Transverse colon (tissue), 4 donors: ENCODE measurements around the gene MEIOB. TPM values are rescaled to one million over a fixed set of nuclear protein-coding genes. Genes with fewer than 3 reads are reported as not detected.

Experiments used
- DNase-seq: peaks from one replicate; pipeline ENCODE4 v3.0.0-alpha.2; 2019
- H3K27ac ChIP-seq, 4 donors: fragments of 200-600 bp; sonication (generic); 2 replicates each; pipeline ENCODE4 v1.5.1; 2016 to 2018; ENCODE audit warnings: inconsistent platforms in 4 of 4
- H3K27me3 ChIP-seq: fragments of 200-600 bp; sonication (generic); 2 replicates; pipeline ENCODE4 v1.5.1; 2017; ENCODE audit warnings: inconsistent platforms
- H3K36me3 ChIP-seq, 4 donors: fragments of 200-600 bp; sonication (generic); 2 replicates each; pipeline ENCODE4 v1.5.1; 2017 to 2019; ENCODE audit warnings: inconsistent platforms in 4 of 4
- H3K4me1 ChIP-seq, 4 donors: fragments of 200-600 bp; sonication (generic); 2 replicates each; pipeline ENCODE4 v1.5.1; 2017 to 2020; ENCODE audit warnings: inconsistent platforms in 4 of 4
- H3K4me3 ChIP-seq, 4 donors: fragments of 200-600 bp; sonication (generic); 1 replicate in 1 of 4; 2 replicates in 3 of 4; pipeline versions ENCODE4 v1.5.1 to v1.6.1; 2017 to 2019; ENCODE audit warnings: inconsistent platforms in 4 of 4
- H3K9me3 ChIP-seq, 2 donors: fragments of 200-600 bp; sonication (generic); 2 replicates each; pipeline ENCODE4 v1.5.1; 2017 to 2019; ENCODE audit warnings: inconsistent platforms in 2 of 2
- EP300 ChIP-seq: sonication (generic); formaldehyde crosslinking; IDR thresholded peaks from one replicate; pipeline ENCODE4 v1.6.1; 2017; ENCODE audit warnings: antibody characterized with exemption, low read depth
- POLR2A ChIP-seq: fragments of 450-650 bp; IDR thresholded peaks from one replicate; pipeline ENCODE4 v1.6.1; 2016; ENCODE audit warnings: antibody characterized with exemption, mild to moderate bottlenecking, moderate library complexity
- POLR2AphosphoS5 ChIP-seq, 3 donors: sonication (generic); formaldehyde crosslinking; IDR thresholded peaks; one replicate each; pipeline ENCODE4 v1.6.1; 2016; ENCODE audit warnings: antibody characterized with exemption in 3 of 3
- WGBS, 2 donors: methylation state at CpG; one replicate each; pipeline ENCODE4 v1.1.5; 2018; ENCODE audit warnings: low coverage in 1 of 2; 5-methylcytosine and 5-hydroxymethylcytosine counted together
- in situ Hi-C, 4 donors: fragments of 200-750 bp; cut with MboI; loops; one replicate each; pipeline versions ENCODE4 v1.15.0 to v1.15.1; 2017; ENCODE audit warnings: low sequenced_read_pairs in 3 of 4, low pct_ligation_motif_present in 1 of 4, low pct_unique_long_range_greater_than_20kb in 1 of 4
- intact Hi-C: fragments of 100-400 bp; cut with DNase I; formaldehyde crosslinking; loops from one replicate; pipeline ENCODE4 v1.15.1; 2023; ENCODE audit warnings: low total_unique reads
- total RNA-seq, 4 donors: library from RNA; depleted of rRNA; stranded (reverse); fragments of >200 nt; gene quantifications; one replicate each; pipeline ENCODE4 v1.1.0, GENCODE V29; 2016
- TF ChIP-seq, protein P1 (sequence below), 5 experiments: fragments of 200-600 bp in 3 of 5; fragments of 450-650 bp in 2 of 5; sonication (generic) in 3 of 5; IDR thresholded peaks; 1 replicate in 2 of 5; 2 replicates in 3 of 5; pipeline ENCODE4 v1.5.1; 2016 to 2017; ENCODE audit warnings: antibody characterized with exemption in 5 of 5, inconsistent platforms in 3 of 5, mild to moderate bottlenecking in 2 of 5, moderate library complexity in 1 of 5

MEIOB gene
- total RNA-seq, 4 donors from 2014 or later: not detected

DNA sequence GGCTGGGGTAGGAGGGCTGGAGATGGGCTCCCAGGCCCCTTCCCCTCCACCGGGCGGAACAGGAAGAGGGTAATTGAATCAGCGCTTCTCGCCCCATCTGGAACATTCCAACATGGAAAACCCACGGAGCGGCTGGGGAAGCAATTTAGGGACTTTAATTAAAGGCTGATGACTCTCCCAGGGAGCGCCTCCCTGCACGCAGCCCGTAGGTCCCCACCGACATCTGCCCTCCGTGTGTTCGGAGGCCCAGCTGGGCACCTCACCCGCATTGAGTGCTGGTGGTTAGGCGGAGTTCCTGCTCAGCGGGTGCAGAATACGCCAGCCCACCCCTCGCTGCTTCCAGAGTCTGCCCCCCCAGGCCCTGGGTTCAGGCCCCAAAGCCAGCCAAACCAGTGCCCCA is 36.2 kb upstream of the MEIOB start:
- H3K4me1 ChIP-seq: peaks cover 0 to 19% (median 13%) of the 10 kb centered on the region in 4 donors
- no peak for DNase-seq
- H3K4me3 ChIP-seq: no peak overlapping the region
- H3K27me3 ChIP-seq: peaks cover 37% of the 10 kb centered on the region
- H3K36me3 ChIP-seq: no peaks in the 10 kb centered on the region
- 74% methylated on average over 17 of the region's 17 CpGs; no CpG with 5 or more reads in 1 of the 2 donors for WGBS, 2 donors
- TF ChIP-seq POLR2A (no peak), POLR2AphosphoS5 (IDR thresholded peaks at IDR 0.05) (no peak), EP300 (no peak)
- TF ChIP-seq, protein P1, sequence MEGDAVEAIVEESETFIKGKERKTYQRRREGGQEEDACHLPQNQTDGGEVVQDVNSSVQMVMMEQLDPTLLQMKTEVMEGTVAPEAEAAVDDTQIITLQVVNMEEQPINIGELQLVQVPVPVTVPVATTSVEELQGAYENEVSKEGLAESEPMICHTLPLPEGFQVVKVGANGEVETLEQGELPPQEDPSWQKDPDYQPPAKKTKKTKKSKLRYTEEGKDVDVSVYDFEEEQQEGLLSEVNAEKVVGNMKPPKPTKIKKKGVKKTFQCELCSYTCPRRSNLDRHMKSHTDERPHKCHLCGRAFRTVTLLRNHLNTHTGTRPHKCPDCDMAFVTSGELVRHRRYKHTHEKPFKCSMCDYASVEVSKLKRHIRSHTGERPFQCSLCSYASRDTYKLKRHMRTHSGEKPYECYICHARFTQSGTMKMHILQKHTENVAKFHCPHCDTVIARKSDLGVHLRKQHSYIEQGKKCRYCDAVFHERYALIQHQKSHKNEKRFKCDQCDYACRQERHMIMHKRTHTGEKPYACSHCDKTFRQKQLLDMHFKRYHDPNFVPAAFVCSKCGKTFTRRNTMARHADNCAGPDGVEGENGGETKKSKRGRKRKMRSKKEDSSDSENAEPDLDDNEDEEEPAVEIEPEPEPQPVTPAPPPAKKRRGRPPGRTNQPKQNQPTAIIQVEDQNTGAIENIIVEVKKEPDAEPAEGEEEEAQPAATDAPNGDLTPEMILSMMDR (IDR thresholded peaks at IDR 0.05): no peak
- intact Hi-C loops (no loop called here), in situ Hi-C loops (no loop called here)
- H3K27ac ChIP-seq: no peak overlapping the region
- no peaks in the 10 kb centered on the region for H3K9me3 ChIP-seq

DNA sequence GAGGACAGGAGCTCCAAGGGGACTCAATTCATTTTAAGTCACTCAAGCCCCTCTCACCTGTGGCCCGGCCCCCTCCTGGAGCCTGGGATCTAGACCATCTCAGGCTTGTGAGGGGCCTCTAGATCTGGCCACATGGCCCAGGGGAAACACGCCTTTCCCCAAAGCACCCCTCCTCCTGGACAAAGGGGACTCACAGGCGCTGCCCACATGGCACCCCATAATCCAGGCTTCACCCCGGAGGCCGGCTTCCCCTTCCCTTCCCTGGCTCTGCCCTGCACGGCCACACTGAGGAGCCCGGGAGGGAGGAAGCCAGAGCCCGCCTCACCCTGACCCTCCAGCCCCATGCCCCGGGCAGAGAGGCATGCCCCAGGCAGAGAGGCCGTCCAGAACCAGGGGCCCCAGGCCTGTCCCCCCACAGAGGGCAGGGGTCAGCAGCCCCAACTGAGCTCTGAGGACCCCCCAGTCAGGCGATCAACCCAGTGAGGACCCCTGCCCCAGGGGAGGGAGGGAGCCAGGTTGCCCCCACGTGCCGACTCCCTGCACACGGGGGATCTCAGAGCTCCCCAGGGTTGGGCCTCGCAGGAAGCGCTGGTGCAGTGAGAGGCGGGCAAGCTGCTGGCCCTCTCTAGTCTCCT is 35.4 kb upstream of the MEIOB start:
- WGBS, 2 donors: 78% methylated on average over 11 of the region's 17 CpGs; no CpG with 5 or more reads in 1 of the 2 donors
- TF ChIP-seq POLR2AphosphoS5 (IDR thresholded peaks at IDR 0.05): no peak
- TF ChIP-seq POLR2A: no peak
- TF ChIP-seq, protein P1 (IDR thresholded peaks at IDR 0.05): no peak
- TF ChIP-seq EP300: no peak
- intact Hi-C loops: no loop called here
- no peak overlapping the region for H3K4me3 ChIP-seq
- peaks cover 37% of the 10 kb centered on the region for H3K27me3 ChIP-seq
- peaks cover 0 to 11% (median 8%) of the 10 kb centered on the region in 4 donors for H3K4me1 ChIP-seq
- H3K36me3 ChIP-seq: no peaks in the 10 kb centered on the region
- no peaks in the 10 kb centered on the region for H3K9me3 ChIP-seq
- in situ Hi-C loops: no loop called here
- no peak overlapping the region for H3K27ac ChIP-seq
- no peak for DNase-seq

DNA sequence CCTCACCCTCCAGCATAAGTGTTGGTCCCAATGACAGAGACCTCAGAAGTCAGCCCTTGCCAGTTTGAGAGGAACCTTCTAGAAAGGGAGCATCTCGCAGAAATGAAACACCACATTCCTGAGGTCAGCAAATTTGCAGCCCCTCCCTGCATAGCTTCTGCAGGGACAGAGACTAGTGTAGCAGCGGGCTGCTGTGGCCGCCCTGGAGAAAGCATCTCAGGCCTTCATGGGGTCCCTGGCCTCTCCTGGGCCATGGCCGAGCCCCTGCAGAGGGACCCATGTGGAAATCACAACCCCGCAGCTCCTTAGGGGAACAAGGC is 34.8 kb upstream of the MEIOB start:
- Histone ChIP-seq H3K4me3 (no peak overlapping the region), H3K27ac (no peak overlapping the region), H3K36me3 (no peaks in the 10 kb centered on the region), H3K9me3 (no peaks in the 10 kb centered on the region), H3K4me1 (peaks cover 0 to 8% (median 3%) of the 10 kb centered on the region in 4 donors), H3K27me3 (peaks cover 37% of the 10 kb centered on the region)
- DNase-seq: no peak
- 80 to 86% methylated on average over 2 to 5 of the region's 5 CpGs for WGBS, 2 donors
- no peak for TF ChIP-seq POLR2AphosphoS5 (IDR thresholded peaks at IDR 0.05)
- TF ChIP-seq POLR2A: no peak
- TF ChIP-seq EP300: no peak
- TF ChIP-seq, protein P1 (IDR thresholded peaks at IDR 0.05): no peak
- intact Hi-C loops: no loop called here
- in situ Hi-C loops: no loop called here

DNA sequence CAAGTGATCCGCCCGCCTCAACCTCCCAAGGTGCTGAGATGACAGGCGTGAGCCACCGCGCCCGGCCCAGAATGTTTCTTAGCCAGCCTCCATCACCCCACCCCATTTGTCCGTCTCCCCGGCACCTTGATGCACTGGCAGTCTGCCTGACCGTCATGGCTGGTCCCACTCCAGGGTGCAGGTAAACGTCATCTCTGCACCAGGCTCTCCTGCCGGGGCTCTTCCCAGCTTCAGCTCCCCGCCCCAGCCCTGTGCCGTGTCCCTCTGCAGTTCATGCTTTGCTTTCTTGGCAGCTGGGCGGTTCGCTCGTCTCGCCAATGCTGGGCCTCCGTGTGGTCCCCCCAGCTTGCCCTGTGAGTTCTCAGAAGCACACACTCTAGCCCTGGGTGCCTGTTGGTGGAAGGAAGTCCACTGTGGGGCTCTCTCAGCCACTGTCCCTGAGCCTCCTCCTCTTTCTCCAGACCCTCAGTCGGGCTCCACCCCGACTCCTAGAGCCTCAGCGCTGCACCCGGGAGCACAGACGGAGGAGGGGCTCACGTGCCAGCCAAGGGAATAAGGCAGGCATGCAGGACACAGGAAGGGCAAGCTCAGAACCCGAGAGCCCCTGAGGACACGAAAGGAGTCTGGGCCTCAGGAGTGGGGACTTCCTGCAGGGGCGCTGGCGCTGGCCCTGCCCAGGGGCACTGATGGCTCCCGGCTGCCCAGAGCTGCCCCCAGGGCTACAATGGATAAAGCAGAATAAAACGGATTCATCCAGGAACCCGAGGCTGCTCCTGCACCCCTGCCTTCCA is 34.3 kb upstream of the MEIOB start:
- no peak for DNase-seq
- no peak for TF ChIP-seq EP300
- TF ChIP-seq POLR2AphosphoS5 (IDR thresholded peaks at IDR 0.05): no peak
- TF ChIP-seq POLR2A: no peak
- TF ChIP-seq, protein P1 (IDR thresholded peaks at IDR 0.05): no peak
- Histone ChIP-seq H3K4me3 (no peak overlapping the region), H3K36me3 (no peaks in the 10 kb centered on the region), H3K27ac (no peak overlapping the region), H3K4me1 (peaks cover 0 to 8% (median 3%) of the 10 kb centered on the region in 4 donors), H3K27me3 (peaks cover 37% of the 10 kb centered on the region), H3K9me3 (no peaks in the 10 kb centered on the region)
- intact Hi-C loops: no loop called here
- in situ Hi-C loops: no loop called here
- WGBS, 2 donors: 48% methylated on average over 31 of the region's 31 CpGs; no CpG with 5 or more reads in 1 of the 2 donors
